HepG2 (cell line): Measurements from ENCODE around the gene UBE2G2. TPM values are rescaled to one million over a fixed set of nuclear protein-coding genes. Genes with fewer than 3 reads are reported as not detected.
A peak's percentile ranks its signal among the peaks of the same experiment; 100 is the strongest.

Experiments
- AKAP8 ChIP-seq: sonication (generic); formaldehyde crosslinking; IDR thresholded peaks from 2 replicates; pipeline ENCODE4 v1.5.1; 2020; ENCODE audit warnings: mild to moderate bottlenecking, missing genetic modification reagents
- HDAC2 ChIP-seq: sonication (generic); formaldehyde crosslinking; IDR thresholded peaks from 2 replicates; pipeline ENCODE4 v1.4.0; 2020; ENCODE audit warnings: missing genetic modification reagents
- HOXA3 ChIP-seq: sonication (generic); formaldehyde crosslinking; IDR thresholded peaks from 2 replicates; pipeline ENCODE4 v1.5.0; 2020; ENCODE audit warnings: missing genetic modification reagents
- KAT7 ChIP-seq: IDR thresholded peaks from 2 replicates; pipeline ENCODE4 v1.6.1; 2018; ENCODE audit warnings: borderline replicate concordance, missing compliant biosample characterization
- KLF12 ChIP-seq: sonication (generic); formaldehyde crosslinking; IDR thresholded peaks from 2 replicates; pipeline ENCODE4 v1.4.0; 2020; ENCODE audit warnings: missing genetic modification reagents, borderline replicate concordance
- RFX5 ChIP-seq: IDR thresholded peaks from 2 replicates; pipeline ENCODE4 v1.6.1; 2011; ENCODE audit warnings: low read depth, low read length, improper control_type of control experiment
- SAP130 ChIP-seq: IDR thresholded peaks from 2 replicates; pipeline ENCODE4 v1.6.1; 2016; ENCODE audit warnings: low read depth
- SPEN ChIP-seq: sonication (generic); formaldehyde crosslinking; IDR thresholded peaks from 2 replicates; pipeline ENCODE4 v1.5.1; 2020; ENCODE audit warnings: low read depth, mild to moderate bottlenecking, missing genetic modification reagents
- THAP11 ChIP-seq: IDR thresholded peaks from 2 replicates; pipeline ENCODE4 v1.6.1; 2016; ENCODE audit warnings: missing biosample characterization, missing genetic modification reagents
- TSC22D2 ChIP-seq: sonication (generic); formaldehyde crosslinking; IDR thresholded peaks from 2 replicates; pipeline ENCODE4 v1.5.1; 2020; ENCODE audit warnings: missing genetic modification reagents, mild to moderate bottlenecking, borderline replicate concordance
- ZBTB42 ChIP-seq: sonication (generic); formaldehyde crosslinking; IDR thresholded peaks from 2 replicates; pipeline ENCODE4 v1.5.0; 2020; ENCODE audit warnings: mild to moderate bottlenecking, missing genetic modification reagents
- ZFY ChIP-seq: sonication (generic); formaldehyde crosslinking; IDR thresholded peaks from 2 replicates; pipeline ENCODE4 v1.4.0; 2020; ENCODE audit warnings: missing genetic modification reagents
- ZNF292 ChIP-seq: sonication (generic); formaldehyde crosslinking; IDR thresholded peaks from 2 replicates; pipeline ENCODE4 v1.8.1; 2022; ENCODE audit warnings: mild to moderate bottlenecking, low read depth, missing genetic modification reagents, borderline replicate concordance
- ZNF446 ChIP-seq: sonication (generic); formaldehyde crosslinking; IDR thresholded peaks from 2 replicates; pipeline ENCODE4 v1.5.0; 2020; ENCODE audit warnings: mild to moderate bottlenecking, missing genetic modification reagents
- ZNF543 ChIP-seq: sonication (generic); formaldehyde crosslinking; IDR thresholded peaks from 2 replicates; pipeline ENCODE4 v1.4.0; 2020; ENCODE audit warnings: mild to moderate bottlenecking, missing genetic modification reagents
- ZNF670 ChIP-seq: sonication (generic); formaldehyde crosslinking; IDR thresholded peaks from 2 replicates; pipeline ENCODE4 v1.8.0; 2022; ENCODE audit warnings: mild to moderate bottlenecking, missing genetic modification reagents, borderline replicate concordance
- ZNF816 ChIP-seq: sonication (generic); formaldehyde crosslinking; IDR thresholded peaks from 2 replicates; pipeline ENCODE4 v1.8.0; 2022; ENCODE audit warnings: missing genetic modification reagents, mild to moderate bottlenecking, borderline replicate concordance
- polyA plus RNA-seq, 8 experiments: library from polyadenylated mRNA; depleted of rRNA in 3 of 8; stranded (reverse) in 7 of 8; unstranded in 1 of 8; fragments of >200 nt; fragmentation: Illumina TruSeq in 4 of 8; extraction: Trizol in 4 of 8; gene quantifications; 2 replicates each; pipeline versions ENCODE4 v1.2.1 to v1.2.3, GENCODE V29; 2011 to 2016; ENCODE audit warnings: low read depth in 4 of 8, missing spikeins in 1 of 8, mixed read lengths in 1 of 8; ENCODE audit not compliant: insufficient read depth in 1 of 8
- total RNA-seq, 5 experiments: library from RNA; depleted of rRNA; stranded (reverse); fragments of >200 nt; fragmentation: Illumina TruSeq; extraction: Trizol; gene quantifications; 2 replicates each; pipeline ENCODE4 v1.2.3, GENCODE V29; 2016; ENCODE audit warnings: low read depth in 1 of 5
- TF ChIP-seq, protein P1 (sequence below): IDR thresholded peaks from 2 replicates; pipeline ENCODE4 v1.6.1; 2016; ENCODE audit warnings: low read depth, control low read depth
- TF ChIP-seq, protein P2 (sequence below): sonication (generic); formaldehyde crosslinking; conservative IDR thresholded peaks from 2 replicates; pipeline ENCODE4 v1.8.0; 2022; ENCODE audit warnings: mild to moderate bottlenecking, moderate library complexity, missing genetic modification reagents
- TF ChIP-seq, protein P3 (sequence below): sonication (generic); formaldehyde crosslinking; IDR thresholded peaks from 2 replicates; pipeline ENCODE4 v1.4.0; 2020; ENCODE audit warnings: missing genetic modification reagents
- TF ChIP-seq, protein P4 (sequence below): sonication (generic); formaldehyde crosslinking; IDR thresholded peaks from 2 replicates; pipeline ENCODE4 v1.4.0; 2020; ENCODE audit warnings: missing genetic modification reagents
- TF ChIP-seq, protein P5 (sequence below): sonication (generic); formaldehyde crosslinking; IDR thresholded peaks from 2 replicates; pipeline ENCODE4; 2020; ENCODE audit warnings: missing genetic modification reagents, mild to moderate bottlenecking, borderline replicate concordance

Gene UBE2G2
- total and polyA plus RNA-seq, 2 of the 13 experiments (the other 11 are each of a cell fraction or from before 2014, with no cell fraction given): 55.4 to 92.0 TPM

DNA sequence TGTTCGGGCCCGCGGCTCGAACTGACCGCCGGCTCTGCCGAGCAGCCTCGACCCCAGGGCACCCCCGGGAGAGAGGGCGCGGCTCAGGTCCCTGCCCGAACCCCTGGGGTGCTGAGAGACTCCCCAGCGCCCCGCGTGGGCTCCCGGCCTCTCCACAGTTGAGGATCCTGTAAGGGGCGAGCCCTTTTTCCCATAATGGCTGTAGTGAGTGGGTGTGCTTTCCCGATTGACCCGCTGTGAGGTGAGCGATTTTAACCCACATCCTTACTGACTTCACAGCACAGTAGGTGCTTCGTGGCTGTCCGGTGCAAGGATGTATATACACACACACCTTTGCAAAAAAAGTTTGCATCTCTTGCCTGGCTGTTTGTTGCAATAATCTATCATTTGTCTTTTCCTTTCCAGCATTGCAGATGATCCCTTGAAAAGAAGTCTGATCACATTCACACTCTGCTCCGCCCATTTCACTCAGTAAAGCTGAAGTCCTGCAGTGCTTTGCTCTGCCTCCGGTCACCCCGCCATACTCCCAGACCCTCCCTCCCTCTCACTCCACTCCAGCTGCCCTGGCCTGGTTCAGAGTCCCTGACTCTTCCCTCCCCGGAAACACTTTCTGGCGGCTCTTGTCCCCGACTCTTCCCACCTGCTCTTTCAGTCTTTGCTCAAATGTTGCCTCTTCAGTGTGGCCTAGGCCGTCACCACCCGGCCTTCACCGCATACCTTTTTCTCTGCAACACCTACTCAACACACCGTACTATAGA, 955 bp upstream of the UBE2G2 start (continued):
- TF ChIP-seq SAP130 (CRISPR knock-in tag): peak; percentile 82
- TF ChIP-seq ZBTB42 (CRISPR knock-in tag): no peak
- TF ChIP-seq, protein P1, sequence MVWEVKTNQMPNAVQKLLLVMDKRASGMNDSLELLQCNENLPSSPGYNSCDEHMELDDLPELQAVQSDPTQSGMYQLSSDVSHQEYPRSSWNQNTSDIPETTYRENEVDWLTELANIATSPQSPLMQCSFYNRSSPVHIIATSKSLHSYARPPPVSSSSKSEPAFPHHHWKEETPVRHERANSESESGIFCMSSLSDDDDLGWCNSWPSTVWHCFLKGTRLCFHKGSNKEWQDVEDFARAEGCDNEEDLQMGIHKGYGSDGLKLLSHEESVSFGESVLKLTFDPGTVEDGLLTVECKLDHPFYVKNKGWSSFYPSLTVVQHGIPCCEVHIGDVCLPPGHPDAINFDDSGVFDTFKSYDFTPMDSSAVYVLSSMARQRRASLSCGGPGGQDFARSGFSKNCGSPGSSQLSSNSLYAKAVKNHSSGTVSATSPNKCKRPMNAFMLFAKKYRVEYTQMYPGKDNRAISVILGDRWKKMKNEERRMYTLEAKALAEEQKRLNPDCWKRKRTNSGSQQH (CRISPR knock-in tag): peak; percentile 64; the same call in 1 of the 2 replicates
- TF ChIP-seq, protein P2, sequence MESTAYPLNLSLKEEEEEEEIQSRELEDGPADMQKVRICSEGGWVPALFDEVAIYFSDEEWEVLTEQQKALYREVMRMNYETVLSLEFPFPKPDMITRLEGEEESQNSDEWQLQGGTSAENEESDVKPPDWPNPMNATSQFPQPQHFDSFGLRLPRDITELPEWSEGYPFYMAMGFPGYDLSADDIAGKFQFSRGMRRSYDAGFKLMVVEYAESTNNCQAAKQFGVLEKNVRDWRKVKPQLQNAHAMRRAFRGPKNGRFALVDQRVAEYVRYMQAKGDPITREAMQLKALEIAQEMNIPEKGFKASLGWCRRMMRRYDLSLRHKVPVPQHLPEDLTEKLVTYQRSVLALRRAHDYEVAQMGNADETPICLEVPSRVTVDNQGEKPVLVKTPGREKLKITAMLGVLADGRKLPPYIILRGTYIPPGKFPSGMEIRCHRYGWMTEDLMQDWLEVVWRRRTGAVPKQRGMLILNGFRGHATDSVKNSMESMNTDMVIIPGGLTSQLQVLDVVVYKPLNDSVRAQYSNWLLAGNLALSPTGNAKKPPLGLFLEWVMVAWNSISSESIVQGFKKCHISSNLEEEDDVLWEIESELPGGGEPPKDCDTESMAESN (CRISPR knock-in tag): peak; percentile 31; the same call in 1 of the 2 replicates
- peak; percentile 72 for TF ChIP-seq HOXA3 (CRISPR knock-in tag)
- TF ChIP-seq KAT7 (CRISPR knock-in tag): no peak
- peak; percentile 53; the same call in 1 of the 2 replicates for TF ChIP-seq ZNF670
- TF ChIP-seq ZFY (CRISPR knock-in tag): peak; percentile 67
- no peak for TF ChIP-seq RFX5
- TF ChIP-seq HDAC2 (CRISPR knock-in tag): peak; percentile 36; the same call in 1 of the 2 replicates
- TF ChIP-seq, protein P3, sequence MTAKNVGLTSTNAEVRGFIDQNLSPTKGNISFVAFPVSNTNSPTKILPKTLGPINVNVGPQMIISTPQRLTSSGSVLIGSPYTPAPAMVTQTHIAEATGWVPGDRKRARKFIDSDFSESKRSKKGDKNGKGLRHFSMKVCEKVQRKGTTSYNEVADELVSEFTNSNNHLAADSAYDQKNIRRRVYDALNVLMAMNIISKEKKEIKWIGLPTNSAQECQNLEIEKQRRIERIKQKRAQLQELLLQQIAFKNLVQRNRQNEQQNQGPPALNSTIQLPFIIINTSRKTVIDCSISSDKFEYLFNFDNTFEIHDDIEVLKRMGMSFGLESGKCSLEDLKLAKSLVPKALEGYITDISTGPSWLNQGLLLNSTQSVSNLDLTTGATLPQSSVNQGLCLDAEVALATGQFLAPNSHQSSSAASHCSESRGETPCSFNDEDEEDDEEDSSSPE: peak; percentile 76
- TF ChIP-seq, protein P4, sequence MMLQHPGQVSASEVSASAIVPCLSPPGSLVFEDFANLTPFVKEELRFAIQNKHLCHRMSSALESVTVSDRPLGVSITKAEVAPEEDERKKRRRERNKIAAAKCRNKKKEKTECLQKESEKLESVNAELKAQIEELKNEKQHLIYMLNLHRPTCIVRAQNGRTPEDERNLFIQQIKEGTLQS (CRISPR knock-in tag): no peak
- 0 out of 2 replicates have a peak, but pooled peaks have one; percentile 34 for TF ChIP-seq KLF12
- 0 out of 2 replicates have a peak, but pooled peaks have one; percentile 42 for TF ChIP-seq ZNF543 (CRISPR knock-in tag)
- TF ChIP-seq SPEN (CRISPR knock-in tag): 0 out of 2 replicates have a peak, but pooled peaks have one; percentile 24
- TF ChIP-seq, protein P5, sequence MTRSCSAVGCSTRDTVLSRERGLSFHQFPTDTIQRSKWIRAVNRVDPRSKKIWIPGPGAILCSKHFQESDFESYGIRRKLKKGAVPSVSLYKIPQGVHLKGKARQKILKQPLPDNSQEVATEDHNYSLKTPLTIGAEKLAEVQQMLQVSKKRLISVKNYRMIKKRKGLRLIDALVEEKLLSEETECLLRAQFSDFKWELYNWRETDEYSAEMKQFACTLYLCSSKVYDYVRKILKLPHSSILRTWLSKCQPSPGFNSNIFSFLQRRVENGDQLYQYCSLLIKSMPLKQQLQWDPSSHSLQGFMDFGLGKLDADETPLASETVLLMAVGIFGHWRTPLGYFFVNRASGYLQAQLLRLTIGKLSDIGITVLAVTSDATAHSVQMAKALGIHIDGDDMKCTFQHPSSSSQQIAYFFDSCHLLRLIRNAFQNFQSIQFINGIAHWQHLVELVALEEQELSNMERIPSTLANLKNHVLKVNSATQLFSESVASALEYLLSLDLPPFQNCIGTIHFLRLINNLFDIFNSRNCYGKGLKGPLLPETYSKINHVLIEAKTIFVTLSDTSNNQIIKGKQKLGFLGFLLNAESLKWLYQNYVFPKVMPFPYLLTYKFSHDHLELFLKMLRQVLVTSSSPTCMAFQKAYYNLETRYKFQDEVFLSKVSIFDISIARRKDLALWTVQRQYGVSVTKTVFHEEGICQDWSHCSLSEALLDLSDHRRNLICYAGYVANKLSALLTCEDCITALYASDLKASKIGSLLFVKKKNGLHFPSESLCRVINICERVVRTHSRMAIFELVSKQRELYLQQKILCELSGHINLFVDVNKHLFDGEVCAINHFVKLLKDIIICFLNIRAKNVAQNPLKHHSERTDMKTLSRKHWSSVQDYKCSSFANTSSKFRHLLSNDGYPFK: 0 out of 2 replicates have a peak, but pooled peaks have one; percentile 30
- no peak for TF ChIP-seq ZNF292
- peak; percentile 56; the same call in 1 of the 2 replicates for TF ChIP-seq ZNF816 (CRISPR knock-in tag)
- no peak for TF ChIP-seq TSC22D2 (CRISPR knock-in tag)
- TF ChIP-seq AKAP8: peak; percentile 36; the same call in 1 of the 2 replicates
- peak; percentile 55 for TF ChIP-seq THAP11
- 0 out of 2 replicates have a peak, but pooled peaks have one; percentile 9 for TF ChIP-seq ZNF446 (CRISPR knock-in tag)
